ENCODE results near the gene FLYWCH1.

DNA sequence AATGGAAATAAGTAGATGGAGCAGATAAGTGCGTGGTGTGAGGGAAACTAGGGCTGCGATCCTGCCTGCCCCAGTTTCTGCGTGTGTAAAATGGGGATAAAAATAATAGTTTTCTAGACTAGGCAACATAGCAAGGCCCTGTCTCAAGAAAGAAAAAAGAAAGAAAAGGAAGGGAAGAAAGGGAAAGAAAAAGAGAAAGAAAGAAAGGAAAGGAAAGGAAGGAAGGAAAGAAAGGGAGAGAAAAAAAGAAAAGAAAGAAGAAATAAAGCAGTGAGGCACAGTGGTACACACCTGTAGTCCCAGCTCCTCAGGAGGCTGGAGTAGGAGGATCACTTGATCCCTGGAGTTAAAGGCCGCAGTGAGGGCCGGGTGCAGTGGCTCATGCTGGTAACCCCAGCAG, 70.7 kb downstream of the FLYWCH1 start:
- TF ChIP-seq POLR2A (IDR thresholded peaks at IDR 0.05; ENCODE audit: low read depth) (no peak), POLR2AphosphoS5 (IDR thresholded peaks at IDR 0.05) (no peak), EP300 (IDR thresholded peaks at IDR 0.05) (no peak)
- TF ChIP-seq, protein P1, sequence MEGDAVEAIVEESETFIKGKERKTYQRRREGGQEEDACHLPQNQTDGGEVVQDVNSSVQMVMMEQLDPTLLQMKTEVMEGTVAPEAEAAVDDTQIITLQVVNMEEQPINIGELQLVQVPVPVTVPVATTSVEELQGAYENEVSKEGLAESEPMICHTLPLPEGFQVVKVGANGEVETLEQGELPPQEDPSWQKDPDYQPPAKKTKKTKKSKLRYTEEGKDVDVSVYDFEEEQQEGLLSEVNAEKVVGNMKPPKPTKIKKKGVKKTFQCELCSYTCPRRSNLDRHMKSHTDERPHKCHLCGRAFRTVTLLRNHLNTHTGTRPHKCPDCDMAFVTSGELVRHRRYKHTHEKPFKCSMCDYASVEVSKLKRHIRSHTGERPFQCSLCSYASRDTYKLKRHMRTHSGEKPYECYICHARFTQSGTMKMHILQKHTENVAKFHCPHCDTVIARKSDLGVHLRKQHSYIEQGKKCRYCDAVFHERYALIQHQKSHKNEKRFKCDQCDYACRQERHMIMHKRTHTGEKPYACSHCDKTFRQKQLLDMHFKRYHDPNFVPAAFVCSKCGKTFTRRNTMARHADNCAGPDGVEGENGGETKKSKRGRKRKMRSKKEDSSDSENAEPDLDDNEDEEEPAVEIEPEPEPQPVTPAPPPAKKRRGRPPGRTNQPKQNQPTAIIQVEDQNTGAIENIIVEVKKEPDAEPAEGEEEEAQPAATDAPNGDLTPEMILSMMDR (IDR thresholded peaks at IDR 0.05): no peak
